GM12873 (cell line): ENCODE measurements around the gene WHAMM.

Experiments
- CTCF ChIP-seq: IDR thresholded peaks from 2 replicates; pipeline ENCODE4 v1.5.1; 2012; ENCODE audit warnings: low read depth, mild to moderate bottlenecking, moderate library complexity, low read length, control low read depth; ENCODE audit not compliant: insufficient read depth; ENCODE audit errors: missing control alignments

WHAMM gene

GRCh38 chr15:82820128-82820527 is 10.7 kb downstream of the WHAMM start:
- no peak for TF ChIP-seq CTCF

GRCh38 chr15:82823049-82823448 is 13.6 kb downstream of the WHAMM start:
- TF ChIP-seq CTCF = no peak

- TF ChIP-seq CTCF = no peak
Measured at GRCh38 chr15:82828075-82828474, 18.6 kb downstream of the WHAMM start.

- TF ChIP-seq CTCF = no peak
Measured at GRCh38 chr15:82829234-82829633, 19.8 kb downstream of the WHAMM start.

GRCh38 chr15:82830427-82831173 is 21.2 kb downstream of the WHAMM start:
- TF ChIP-seq CTCF = no peak

- TF ChIP-seq CTCF = no peak
Measured at GRCh38 chr15:82831894-82832600, 22.6 kb downstream of the WHAMM start.

GRCh38 chr15:82832601-82833361 is 23.4 kb downstream of the WHAMM start:
- no peak for TF ChIP-seq CTCF
